HG02973 (cell line): ENCODE data around the gene TNFRSF13B.

Experiments
- ATAC-seq: cut with Tn5 transposase; IDR thresholded peaks from one replicate; pipeline ENCODE4 v1.9.1; 2021; ENCODE audit warnings: moderate library complexity; ENCODE audit not compliant: unreplicated experiment

The TNFRSF13B gene

GRCh38 chr17:16940116-16940881 is 31.6 kb downstream of the TNFRSF13B start:
- ATAC-seq = no peak

- ATAC-seq = no peak
Measured at GRCh38 chr17:16939606-16940115, 32.3 kb downstream of the TNFRSF13B start.

- no peak for ATAC-seq
Measured at GRCh38 chr17:16939208-16939576, 32.7 kb downstream of the TNFRSF13B start.

- ATAC-seq = no peak
Measured at GRCh38 chr17:16938496-16939207, 33.3 kb downstream of the TNFRSF13B start.

GRCh38 chr17:16938031-16938430 is 33.9 kb downstream of the TNFRSF13B start:
- no peak for ATAC-seq

- no peak for ATAC-seq
Measured at GRCh38 chr17:16937431-16937830, 34.5 kb downstream of the TNFRSF13B start.

- no peak for ATAC-seq
Measured at GRCh38 chr17:16936536-16937310, 35.2 kb downstream of the TNFRSF13B start.

GRCh38 chr17:16935786-16936185 is 36.1 kb downstream of the TNFRSF13B start:
- no peak for ATAC-seq

- ATAC-seq = no peak
Measured at GRCh38 chr17:16935241-16935663, 36.7 kb downstream of the TNFRSF13B start.

- ATAC-seq = no peak
Measured at GRCh38 chr17:16934836-16935235, 37.1 kb downstream of the TNFRSF13B start.

- no peak for ATAC-seq
Measured at GRCh38 chr17:16934133-16934795, 37.7 kb downstream of the TNFRSF13B start.

- ATAC-seq = no peak
Measured at GRCh38 chr17:16933317-16934132, 38.4 kb downstream of the TNFRSF13B start.

GRCh38 chr17:16932611-16933010 is 39.3 kb downstream of the TNFRSF13B start:
- no peak for ATAC-seq

GRCh38 chr17:16932156-16932555 is 39.8 kb downstream of the TNFRSF13B start:
- no peak for ATAC-seq

GRCh38 chr17:16931318-16932060 is 40.4 kb downstream of the TNFRSF13B start:
- no peak for ATAC-seq

GRCh38 chr17:16930571-16931317 is 41.2 kb downstream of the TNFRSF13B start:
- ATAC-seq = no peak

GRCh38 chr17:16929757-16930520 is 42.0 kb downstream of the TNFRSF13B start:
- no peak for ATAC-seq
